Liver (tissue), 9 donors: Measurements from ENCODE around the gene MAPRE3. TPM values are rescaled to one million over a fixed set of nuclear protein-coding genes. Genes with fewer than 3 reads are reported as not detected.

Experiments
- DNase-seq: peaks from one replicate; pipeline ENCODE4 v3.0.0-alpha.2; 2017; ENCODE audit warnings: low spot score
- H3K27ac ChIP-seq, 2 donors: one replicate each; pipeline ENCODE4 v1.7.0; 2013; ENCODE audit warnings: inconsistent platforms in 2 of 2, low read length in 2 of 2, control low read depth in 1 of 2, low read depth in 1 of 2, mild to moderate bottlenecking in 1 of 2
- H3K27me3 ChIP-seq, 4 donors: one replicate each; pipeline versions ENCODE4 v1.6.1 to v1.7.0; 2013; ENCODE audit warnings: low read length in 3 of 4, inconsistent platforms in 1 of 4, mild to moderate bottlenecking in 1 of 4, moderate library complexity in 1 of 4; ENCODE audit not compliant: control insufficient read depth in 4 of 4, insufficient read depth in 4 of 4
- H3K36me3 ChIP-seq, 4 donors: one replicate each; pipeline versions ENCODE4 v1.6.1 to v1.7.0; 2013; ENCODE audit warnings: low read length in 3 of 4, mild to moderate bottlenecking in 3 of 4, low read depth in 1 of 4, moderate library complexity in 1 of 4; ENCODE audit not compliant: control insufficient read depth in 4 of 4, insufficient read depth in 3 of 4
- H3K4me1 ChIP-seq, 4 donors: one replicate each; pipeline versions ENCODE4 v1.6.1 to v1.7.0; 2013; ENCODE audit warnings: low read length in 3 of 4, mild to moderate bottlenecking in 3 of 4, moderate library complexity in 1 of 4; ENCODE audit not compliant: control insufficient read depth in 4 of 4, insufficient read depth in 4 of 4
- H3K4me3 ChIP-seq, 3 donors: one replicate each; pipeline versions ENCODE4 v1.6.1 to v1.7.0; 2013; ENCODE audit warnings: low read length in 3 of 3, control low read depth in 1 of 3, low read depth in 1 of 3, mild to moderate bottlenecking in 1 of 3
- H3K9ac ChIP-seq, 2 donors: one replicate each; pipeline ENCODE4 v1.7.0; 2013; ENCODE audit warnings: low read length in 2 of 2, mild to moderate bottlenecking in 2 of 2, moderate library complexity in 2 of 2, control low read depth in 1 of 2, low read depth in 1 of 2
- H3K9me3 ChIP-seq, 4 donors: one replicate each; pipeline versions ENCODE4 v1.6.1 to v1.7.0; 2013; ENCODE audit warnings: low read length in 3 of 4; ENCODE audit not compliant: control insufficient read depth in 4 of 4
- ATF3 ChIP-seq: IDR thresholded peaks from 2 replicates; pipeline ENCODE4 v1.6.1; 2016; ENCODE audit warnings: antibody characterized with exemption
- CTCF ChIP-seq: fragments of 150-350 bp; IDR thresholded peaks from 2 replicates; pipeline ENCODE4 v1.5.1; 2017; ENCODE audit warnings: improper control_type of control experiment, low read depth, low read length; ENCODE audit not compliant: missing input control
- EGR1 ChIP-seq, 2 donors: IDR thresholded peaks; 2 replicates each; pipeline ENCODE4 v1.6.1; 2016 to 2018; ENCODE audit warnings: antibody characterized with exemption in 2 of 2, low read depth in 2 of 2
- FOXA1 ChIP-seq: IDR thresholded peaks from 2 replicates; pipeline ENCODE4 v1.6.1; 2016; ENCODE audit warnings: antibody characterized with exemption
- FOXA2 ChIP-seq: IDR thresholded peaks from 2 replicates; pipeline ENCODE4 v1.6.1; 2016; ENCODE audit warnings: antibody characterized with exemption
- GABPA ChIP-seq, 2 donors: IDR thresholded peaks in 1 of 2; conservative IDR thresholded peaks in 1 of 2; 2 replicates each; pipeline ENCODE4 v1.6.1; 2016; ENCODE audit warnings: antibody characterized with exemption in 2 of 2, mild to moderate bottlenecking in 1 of 2, moderate library complexity in 1 of 2
- HNF4A ChIP-seq, 2 donors: conservative IDR thresholded peaks; 2 replicates each; pipeline ENCODE4 v1.6.1; 2016; ENCODE audit warnings: antibody characterized with exemption in 2 of 2, mild to moderate bottlenecking in 2 of 2
- HNF4G ChIP-seq: IDR thresholded peaks from 2 replicates; pipeline ENCODE4 v1.6.1; 2016; ENCODE audit warnings: antibody characterized with exemption
- JUND ChIP-seq, 2 donors: IDR thresholded peaks; 2 replicates each; pipeline ENCODE4 v1.6.1; 2016; ENCODE audit warnings: antibody characterized with exemption in 2 of 2
- NR2F2 ChIP-seq: IDR thresholded peaks from 2 replicates; pipeline ENCODE4 v1.6.1; 2016; ENCODE audit warnings: antibody characterized with exemption
- RAD21 ChIP-seq, 2 donors: IDR thresholded peaks; 2 replicates each; pipeline ENCODE4 v1.6.1; 2016; ENCODE audit warnings: antibody characterized with exemption in 2 of 2, mild to moderate bottlenecking in 2 of 2
- REST ChIP-seq: IDR thresholded peaks from 2 replicates; pipeline ENCODE4 v1.6.1; 2016; ENCODE audit warnings: antibody characterized with exemption, mild to moderate bottlenecking
- RXRA ChIP-seq, 2 donors: IDR thresholded peaks; 2 replicates each; pipeline ENCODE4 v1.6.1; 2017 to 2018; ENCODE audit warnings: antibody characterized with exemption in 2 of 2, mild to moderate bottlenecking in 1 of 2
- SP1 ChIP-seq: IDR thresholded peaks from 2 replicates; pipeline ENCODE4 v1.6.1; 2018; ENCODE audit warnings: antibody characterized with exemption, mild to moderate bottlenecking
- TAF1 ChIP-seq: conservative IDR thresholded peaks from 2 replicates; pipeline ENCODE4 v1.6.1; 2016; ENCODE audit warnings: antibody characterized with exemption, mild to moderate bottlenecking
- YY1 ChIP-seq: IDR thresholded peaks from 2 replicates; pipeline ENCODE4 v1.6.1; 2016; ENCODE audit warnings: antibody characterized with exemption, mild to moderate bottlenecking
- WGBS: extraction: QIAGEN DNeasy Blood & Tissue Kit; methylation state at CpG from one replicate; pipeline ENCODE4 v1.1.7; 2013; 5-methylcytosine and 5-hydroxymethylcytosine counted together
- polyA plus RNA-seq, 2 donors: library from polyadenylated mRNA; stranded (reverse) in 1 of 2; unstranded in 1 of 2; fragments of 200-250 nt in 1 of 2; fragments of >200 nt in 1 of 2; fragmentation: Nextera tagmentation in 1 of 2; extraction: Ambion mirVana in 1 of 2; gene quantifications; one replicate each; pipeline versions ENCODE4 v1.2.1 to v1.2.3, GENCODE V29; 2013 to 2015
- total RNA-seq, 2 donors: library from RNA; depleted of rRNA; stranded (reverse); fragments of >200 nt; gene quantifications; one replicate each; pipeline ENCODE4 v1.2.3, GENCODE V29; 2014
- TF ChIP-seq, protein P1 (sequence below): IDR thresholded peaks from 2 replicates; pipeline ENCODE4 v1.6.1; 2016; ENCODE audit warnings: antibody characterized with exemption
- TF ChIP-seq, protein P2 (sequence below): IDR thresholded peaks from 2 replicates; pipeline ENCODE4 v1.6.1; 2016; ENCODE audit warnings: antibody characterized with exemption
- donor health status: healthy.
- donor health status: healthy.
- donor health status: healthy.
- donor health status: healthy.
- donor health status: healthy.

Gene MAPRE3
- total and polyA plus RNA-seq, 4 donors: 1.0 to 15.8 (median 9.8) TPM

GRCh38 chr2:26994983-26995382, 24.5 kb downstream of the MAPRE3 start:
- H3K27me3 ChIP-seq: no peaks in the 10 kb centered on the region
- no peak overlapping the region for H3K4me3 ChIP-seq
- no peak for DNase-seq
- TF ChIP-seq ATF3: no peak
- no peak for TF ChIP-seq RAD21 (IDR thresholded peaks at IDR 0.05)
- no peak for TF ChIP-seq FOXA1
- no peak for TF ChIP-seq JUND (IDR thresholded peaks at IDR 0.05)
- TF ChIP-seq GABPA (IDR thresholded peaks at IDR 0.05 in 1 of 2, conservative IDR thresholded peaks at IDR 0.05 in 1 of 2): no peak
- TF ChIP-seq, protein P1, sequence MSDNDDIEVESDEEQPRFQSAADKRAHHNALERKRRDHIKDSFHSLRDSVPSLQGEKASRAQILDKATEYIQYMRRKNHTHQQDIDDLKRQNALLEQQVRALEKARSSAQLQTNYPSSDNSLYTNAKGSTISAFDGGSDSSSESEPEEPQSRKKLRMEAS: no peak
- no peak for TF ChIP-seq EGR1 (IDR thresholded peaks at IDR 0.05; ENCODE audit: low read depth in 2 of 2)
- TF ChIP-seq YY1: no peak
- TF ChIP-seq FOXA2: no peak
- TF ChIP-seq REST: no peak
- no peak for TF ChIP-seq HNF4A (conservative IDR thresholded peaks at IDR 0.05)
- TF ChIP-seq, protein P2, sequence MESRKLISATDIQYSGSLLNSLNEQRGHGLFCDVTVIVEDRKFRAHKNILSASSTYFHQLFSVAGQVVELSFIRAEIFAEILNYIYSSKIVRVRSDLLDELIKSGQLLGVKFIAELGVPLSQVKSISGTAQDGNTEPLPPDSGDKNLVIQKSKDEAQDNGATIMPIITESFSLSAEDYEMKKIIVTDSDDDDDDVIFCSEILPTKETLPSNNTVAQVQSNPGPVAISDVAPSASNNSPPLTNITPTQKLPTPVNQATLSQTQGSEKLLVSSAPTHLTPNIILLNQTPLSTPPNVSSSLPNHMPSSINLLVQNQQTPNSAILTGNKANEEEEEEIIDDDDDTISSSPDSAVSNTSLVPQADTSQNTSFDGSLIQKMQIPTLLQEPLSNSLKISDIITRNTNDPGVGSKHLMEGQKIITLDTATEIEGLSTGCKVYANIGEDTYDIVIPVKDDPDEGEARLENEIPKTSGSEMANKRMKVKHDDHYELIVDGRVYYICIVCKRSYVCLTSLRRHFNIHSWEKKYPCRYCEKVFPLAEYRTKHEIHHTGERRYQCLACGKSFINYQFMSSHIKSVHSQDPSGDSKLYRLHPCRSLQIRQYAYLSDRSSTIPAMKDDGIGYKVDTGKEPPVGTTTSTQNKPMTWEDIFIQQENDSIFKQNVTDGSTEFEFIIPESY: no peak
- no peak for TF ChIP-seq HNF4G
- TF ChIP-seq SP1: no peak
- no peak for TF ChIP-seq CTCF
- TF ChIP-seq TAF1: no peak
- TF ChIP-seq RXRA (IDR thresholded peaks at IDR 0.05): no peak
- no peak for TF ChIP-seq NR2F2
- no peak overlapping the region for H3K27ac ChIP-seq
- peaks cover 9 to 25% (median 17%) of the 10 kb centered on the region in 4 donors for H3K4me1 ChIP-seq
- 94% methylated on average over 1 of the region's 1 CpG for WGBS
- H3K9me3 ChIP-seq: no peaks in the 10 kb centered on the region
- no peaks in the 10 kb centered on the region for H3K36me3 ChIP-seq
- no peak overlapping the region for H3K9ac ChIP-seq
